ENCODE results near the gene MPO.

- TF ChIP-seq CTCF (IDR thresholded peaks at IDR 0.05) = no peak
- no peak for TF ChIP-seq POLR2A (IDR thresholded peaks at IDR 0.05)
Observed at GRCh38 chr17:58328195-58329034, 47.7 kb upstream of the MPO start, which contains the start of gene TSPOAP1.

Measured in vagina (tissue), 2 donors.